GM12872 (cell line): Measurements from ENCODE around the gene FREY1.

Experiments
- TF ChIP-seq, protein P1 (sequence below): IDR thresholded peaks from 3 replicates; pipeline ENCODE4 v1.5.1; 2011; ENCODE audit warnings: low read depth, mild to moderate bottlenecking, low read length, moderate library complexity; ENCODE audit not compliant: insufficient read depth

The FREY1 gene

DNA sequence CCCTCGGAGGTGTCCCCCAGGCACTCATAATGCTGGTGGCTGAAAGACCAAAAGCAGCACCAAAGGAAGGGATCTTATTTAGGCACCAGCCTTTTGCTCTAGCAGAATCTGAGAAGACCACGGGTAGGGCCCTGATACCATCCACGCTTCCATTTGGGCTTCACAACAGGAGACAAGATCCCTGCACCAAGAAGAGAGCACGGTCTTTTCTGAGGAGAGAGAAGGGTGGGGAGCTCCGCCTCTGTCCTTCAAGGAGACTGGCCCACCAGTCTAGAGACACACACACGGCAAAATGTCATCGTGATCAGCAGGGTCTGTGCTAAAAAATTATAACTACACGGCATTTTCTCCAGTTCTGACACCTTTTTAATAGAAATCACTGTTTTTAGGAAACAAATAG, 25.1 kb upstream of the FREY1 start:
- TF ChIP-seq, protein P1, sequence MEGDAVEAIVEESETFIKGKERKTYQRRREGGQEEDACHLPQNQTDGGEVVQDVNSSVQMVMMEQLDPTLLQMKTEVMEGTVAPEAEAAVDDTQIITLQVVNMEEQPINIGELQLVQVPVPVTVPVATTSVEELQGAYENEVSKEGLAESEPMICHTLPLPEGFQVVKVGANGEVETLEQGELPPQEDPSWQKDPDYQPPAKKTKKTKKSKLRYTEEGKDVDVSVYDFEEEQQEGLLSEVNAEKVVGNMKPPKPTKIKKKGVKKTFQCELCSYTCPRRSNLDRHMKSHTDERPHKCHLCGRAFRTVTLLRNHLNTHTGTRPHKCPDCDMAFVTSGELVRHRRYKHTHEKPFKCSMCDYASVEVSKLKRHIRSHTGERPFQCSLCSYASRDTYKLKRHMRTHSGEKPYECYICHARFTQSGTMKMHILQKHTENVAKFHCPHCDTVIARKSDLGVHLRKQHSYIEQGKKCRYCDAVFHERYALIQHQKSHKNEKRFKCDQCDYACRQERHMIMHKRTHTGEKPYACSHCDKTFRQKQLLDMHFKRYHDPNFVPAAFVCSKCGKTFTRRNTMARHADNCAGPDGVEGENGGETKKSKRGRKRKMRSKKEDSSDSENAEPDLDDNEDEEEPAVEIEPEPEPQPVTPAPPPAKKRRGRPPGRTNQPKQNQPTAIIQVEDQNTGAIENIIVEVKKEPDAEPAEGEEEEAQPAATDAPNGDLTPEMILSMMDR = no peak

DNA sequence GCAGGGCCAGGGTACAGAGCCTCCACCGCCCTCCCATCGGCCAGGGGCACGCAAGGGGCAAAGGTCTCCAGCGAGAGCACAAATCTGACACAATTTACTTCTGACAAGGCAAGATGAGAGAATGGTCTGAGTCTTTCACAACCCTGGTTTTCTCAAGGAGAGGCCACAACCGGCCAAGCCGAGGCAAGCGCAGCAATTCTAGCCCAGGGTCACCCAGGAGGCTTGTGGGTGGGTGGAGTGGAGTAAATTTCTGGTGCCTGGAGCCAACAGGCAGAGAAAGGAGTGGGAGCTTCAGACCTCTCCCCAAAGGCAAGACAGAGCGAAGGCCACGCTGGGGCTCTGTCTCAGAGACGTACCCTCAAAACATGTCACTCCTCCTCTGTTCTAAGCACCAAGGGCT, 24.7 kb upstream of the FREY1 start:
- TF ChIP-seq, protein P1 = no peak

DNA sequence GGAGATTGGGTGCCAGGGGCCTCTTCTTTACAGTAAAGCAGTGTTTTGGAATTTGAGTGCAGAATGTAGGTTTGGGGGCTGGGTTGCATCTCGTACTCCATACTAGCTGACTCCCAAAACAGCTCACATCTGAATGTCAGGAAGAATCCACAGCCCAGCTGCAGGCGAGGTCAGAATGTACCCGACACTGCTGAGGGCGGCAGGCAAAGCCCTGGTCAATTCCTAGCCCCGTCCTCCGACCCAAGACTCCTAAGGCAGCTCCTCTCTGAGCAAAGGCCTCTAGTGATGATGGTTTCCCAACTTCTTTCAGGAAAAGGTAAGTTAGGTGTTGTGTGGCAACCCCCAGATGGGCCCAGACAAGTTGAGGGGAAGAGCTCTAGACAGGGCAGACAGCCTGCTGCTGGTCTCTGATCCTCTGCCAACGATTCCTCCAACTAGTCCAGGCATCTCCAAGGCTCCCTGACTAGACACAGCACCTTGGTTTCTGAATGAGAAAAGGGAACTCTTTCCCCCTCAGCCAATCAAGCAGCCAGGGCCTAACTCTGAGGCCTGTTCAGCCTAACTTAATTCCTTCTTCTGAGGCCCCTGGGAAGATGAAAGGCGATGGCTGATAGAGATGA, 24.0 kb upstream of the FREY1 start:
- TF ChIP-seq, protein P1 = no peak

DNA sequence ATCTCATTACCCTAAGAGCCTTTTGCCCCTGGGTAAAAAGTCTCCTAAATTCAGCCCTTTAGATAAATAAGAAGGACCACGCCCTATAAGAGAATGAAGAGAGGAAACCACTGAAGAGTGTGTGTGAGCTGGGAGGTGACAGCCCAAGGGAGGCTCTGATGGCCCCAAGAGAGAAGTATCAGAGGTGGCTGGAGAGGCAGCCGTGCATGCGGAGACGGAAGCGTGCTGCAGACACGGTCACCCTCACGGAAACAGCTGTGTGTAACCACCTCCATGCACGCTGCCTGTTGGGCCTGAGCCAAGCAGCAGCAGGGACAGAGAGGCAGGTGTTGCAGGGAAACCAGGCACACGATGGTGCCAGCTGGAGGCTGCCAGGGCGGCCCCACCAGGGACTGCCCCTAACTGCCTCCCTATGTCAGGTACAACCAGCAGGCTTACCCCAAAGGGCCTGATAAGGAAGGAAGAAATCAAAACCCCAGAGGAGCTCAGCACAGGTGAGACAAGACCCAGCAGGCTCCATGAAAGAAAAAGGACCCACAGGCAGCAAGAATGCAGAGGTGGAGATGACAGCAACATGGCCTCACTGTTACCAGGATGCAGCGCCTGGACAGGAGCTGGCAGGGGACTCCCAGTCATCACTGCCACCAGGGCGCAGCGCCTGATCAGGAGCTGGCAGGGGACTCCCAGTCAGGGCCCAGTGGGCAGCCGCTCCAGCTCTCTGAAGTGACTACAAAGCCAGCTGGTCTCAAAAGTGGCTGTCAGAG, 23.1 kb upstream of the FREY1 start:
- TF ChIP-seq, protein P1 = no peak

DNA sequence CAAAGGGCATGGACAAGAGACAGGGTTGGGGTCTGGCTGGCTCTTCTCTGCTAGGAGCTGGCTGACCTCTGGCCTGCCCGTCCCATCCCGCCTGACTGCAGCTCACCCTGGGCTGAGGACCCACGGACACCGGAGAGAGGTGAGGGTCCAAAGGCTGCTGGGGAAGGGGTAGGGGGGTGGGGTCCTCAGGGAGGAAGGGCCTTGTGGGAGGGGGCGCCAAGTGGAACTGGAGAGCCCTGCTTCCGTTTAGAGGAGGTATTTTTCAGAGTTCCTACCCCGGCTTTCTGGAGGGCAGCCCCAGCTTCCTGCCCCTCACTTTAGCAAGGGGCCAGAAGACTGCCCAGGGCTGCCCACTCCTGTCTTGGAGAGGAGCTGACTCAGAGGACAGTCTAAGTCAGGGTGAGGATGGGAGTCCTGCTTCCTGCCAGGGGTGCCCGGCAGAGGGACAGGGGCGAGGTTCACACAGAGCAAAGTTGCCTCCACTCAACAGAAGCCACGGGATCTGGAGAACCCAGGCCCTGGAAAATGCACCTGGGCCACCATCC, 22.5 kb upstream of the FREY1 start:
- TF ChIP-seq, protein P1 = 0 out of 3 replicates have a peak, but pooled peaks have one; percentile 6

DNA sequence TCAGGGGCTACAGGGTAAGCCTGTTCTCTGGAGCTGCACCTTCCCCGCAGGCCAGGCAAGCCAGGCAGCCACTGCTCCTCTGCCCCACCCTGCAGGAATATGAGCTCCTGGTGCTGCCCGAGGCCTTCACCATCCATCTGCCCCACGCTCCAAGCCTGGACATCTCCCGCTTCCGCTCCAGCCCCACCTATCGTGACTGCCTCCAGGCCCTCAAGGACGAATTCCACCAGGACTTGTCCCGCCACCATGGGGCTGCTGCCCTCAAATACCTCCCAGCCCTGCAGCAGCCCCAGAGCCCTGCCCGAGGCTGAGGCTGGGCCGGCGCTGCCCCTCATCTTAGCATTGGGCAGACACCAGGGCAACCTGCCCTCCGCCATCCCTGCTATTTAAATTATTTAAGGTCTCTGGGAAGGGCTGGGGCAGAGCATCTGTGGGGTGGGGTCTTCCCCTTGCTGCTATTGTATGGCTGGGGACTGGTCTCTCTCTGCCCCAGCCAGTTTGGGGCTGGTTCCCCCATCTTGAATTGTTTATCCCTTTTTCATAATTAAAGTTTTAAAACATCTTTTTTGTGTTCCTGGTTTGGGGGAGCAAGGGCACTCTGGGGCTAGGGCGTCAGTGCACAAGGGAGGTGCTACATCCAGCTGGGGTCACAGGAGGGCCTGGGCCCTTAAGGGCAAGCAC, 21.6 kb upstream of the FREY1 start:
- TF ChIP-seq, protein P1 = no peak
